D721Med (cell line): ENCODE measurements around the gene LAMA3.

Source experiments
- DNase-seq: peaks from one replicate; pipeline ENCODE4 v3.0.0; 2011; ENCODE audit warnings: low spot score; ENCODE audit not compliant: insufficient read length
- FAIRE-seq: peaks from 2 replicates; lab custom pipeline; 2011; peaks lifted over from hg19 to GRCh38; lab: Jason Lieb, UNC
- TF ChIP-seq, protein P1 (sequence below): IDR thresholded peaks from 2 replicates; pipeline ENCODE4 v1.5.1; 2012; ENCODE audit warnings: mild to moderate bottlenecking, control low read depth; ENCODE audit not compliant: insufficient read depth; ENCODE audit errors: missing control alignments

The LAMA3 gene

DNA sequence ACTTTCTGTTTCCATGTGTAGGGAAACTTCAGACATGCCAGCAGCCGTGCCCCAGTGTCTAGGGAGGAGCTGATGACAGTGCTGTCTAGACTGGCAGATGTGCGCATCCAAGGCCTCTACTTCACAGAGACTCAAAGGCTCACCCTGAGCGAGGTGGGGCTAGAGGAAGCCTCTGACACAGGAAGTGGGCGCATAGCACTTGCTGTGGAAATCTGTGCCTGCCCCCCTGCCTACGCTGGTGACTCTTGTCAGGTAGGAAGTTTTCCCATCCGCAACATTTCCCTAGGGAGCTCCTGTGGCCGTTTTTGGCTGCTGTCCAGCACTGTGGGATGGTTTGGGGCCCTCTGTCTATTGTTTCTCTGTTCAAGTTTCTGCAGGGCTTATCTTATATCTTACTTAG lies 182.2 kb downstream of the LAMA3 start:
- TF ChIP-seq, protein P1, sequence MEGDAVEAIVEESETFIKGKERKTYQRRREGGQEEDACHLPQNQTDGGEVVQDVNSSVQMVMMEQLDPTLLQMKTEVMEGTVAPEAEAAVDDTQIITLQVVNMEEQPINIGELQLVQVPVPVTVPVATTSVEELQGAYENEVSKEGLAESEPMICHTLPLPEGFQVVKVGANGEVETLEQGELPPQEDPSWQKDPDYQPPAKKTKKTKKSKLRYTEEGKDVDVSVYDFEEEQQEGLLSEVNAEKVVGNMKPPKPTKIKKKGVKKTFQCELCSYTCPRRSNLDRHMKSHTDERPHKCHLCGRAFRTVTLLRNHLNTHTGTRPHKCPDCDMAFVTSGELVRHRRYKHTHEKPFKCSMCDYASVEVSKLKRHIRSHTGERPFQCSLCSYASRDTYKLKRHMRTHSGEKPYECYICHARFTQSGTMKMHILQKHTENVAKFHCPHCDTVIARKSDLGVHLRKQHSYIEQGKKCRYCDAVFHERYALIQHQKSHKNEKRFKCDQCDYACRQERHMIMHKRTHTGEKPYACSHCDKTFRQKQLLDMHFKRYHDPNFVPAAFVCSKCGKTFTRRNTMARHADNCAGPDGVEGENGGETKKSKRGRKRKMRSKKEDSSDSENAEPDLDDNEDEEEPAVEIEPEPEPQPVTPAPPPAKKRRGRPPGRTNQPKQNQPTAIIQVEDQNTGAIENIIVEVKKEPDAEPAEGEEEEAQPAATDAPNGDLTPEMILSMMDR = no peak
- FAIRE-seq (no peak), DNase-seq (no peak)

DNA sequence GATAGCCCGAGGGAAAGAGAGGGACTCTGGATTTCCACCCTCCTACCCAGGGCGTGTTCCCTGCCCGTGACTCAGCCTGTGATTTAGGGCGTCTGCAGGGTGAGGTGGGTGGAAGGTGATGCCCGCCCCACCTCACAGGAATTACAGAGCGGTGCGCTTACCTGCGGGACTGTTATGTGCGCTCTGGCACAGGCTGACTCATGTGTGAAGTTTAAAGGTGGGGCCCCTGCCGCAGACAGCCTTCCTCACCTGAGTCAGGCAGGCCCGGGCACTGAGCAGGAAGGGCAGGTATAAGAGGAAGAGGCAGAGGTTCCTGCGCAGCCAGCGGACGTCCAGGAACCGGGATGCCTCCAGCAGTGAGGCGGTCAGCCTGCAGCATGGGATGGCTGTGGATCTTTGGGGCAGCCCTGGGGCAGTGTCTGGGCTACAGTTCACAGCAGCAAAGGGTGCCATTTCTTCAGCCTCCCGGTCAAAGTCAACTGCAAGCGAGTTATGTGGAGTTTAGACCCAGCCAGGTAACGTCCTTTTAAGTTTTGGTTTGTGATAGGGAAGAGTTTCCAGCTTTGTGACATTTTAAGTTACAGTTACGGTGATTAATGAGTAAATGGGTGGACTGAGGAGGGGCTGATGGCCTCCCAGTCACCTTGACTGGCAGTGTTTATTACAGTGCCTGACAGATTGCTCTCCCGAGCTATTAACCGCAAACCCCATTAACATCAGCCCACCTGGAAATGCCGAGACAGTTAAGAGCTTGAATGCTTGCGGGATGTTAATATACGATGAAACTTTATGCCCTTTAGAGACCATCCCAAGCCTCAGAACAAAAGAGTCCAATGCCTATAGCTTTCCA lies 183.7 kb downstream of the LAMA3 start:
- no peak for DNase-seq
- FAIRE-seq = no peak
- TF ChIP-seq, protein P1 = no peak

DNA sequence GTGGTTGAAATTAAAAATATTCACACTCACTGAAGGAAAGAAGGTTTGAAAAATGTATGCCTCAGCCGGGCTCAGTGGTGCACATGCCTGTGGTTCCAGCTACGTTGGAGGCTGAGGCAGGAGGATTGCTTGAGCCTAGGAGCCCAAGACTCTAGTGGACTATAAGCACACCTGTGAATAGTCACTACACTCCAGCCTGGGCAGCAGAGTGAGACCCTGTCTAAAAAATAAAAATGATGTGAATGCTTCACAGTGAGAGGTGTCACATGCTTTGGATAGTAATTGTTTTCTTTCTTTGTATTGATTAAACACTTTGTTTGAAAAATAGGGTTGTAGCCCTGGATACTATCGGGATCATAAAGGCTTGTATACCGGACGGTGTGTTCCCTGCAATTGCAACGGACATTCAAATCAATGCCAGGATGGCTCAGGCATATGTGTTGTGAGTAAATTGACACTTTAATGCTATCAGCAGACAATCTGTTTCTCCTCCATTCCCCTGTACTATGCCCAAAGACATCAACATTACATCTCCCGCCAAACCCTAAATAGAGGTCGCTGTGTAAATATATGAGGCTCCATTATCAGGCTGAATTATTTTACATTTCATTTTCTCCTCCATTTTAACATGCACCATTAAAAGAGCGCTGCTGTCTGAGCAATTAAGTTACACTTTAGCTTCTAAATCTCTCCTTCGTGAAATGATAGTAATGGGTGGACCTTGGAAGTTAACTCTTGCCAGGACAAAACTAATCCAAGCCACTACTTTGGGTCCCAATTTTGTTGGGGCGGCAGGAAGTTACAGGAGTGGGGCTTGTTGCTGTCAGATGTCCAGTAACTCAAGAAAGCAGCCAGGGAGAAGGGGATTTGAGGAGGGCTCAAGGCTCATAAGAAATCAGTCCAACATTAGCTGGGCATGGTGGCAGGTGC lies 187.0 kb downstream of the LAMA3 start:
- FAIRE-seq = no peak
- TF ChIP-seq, protein P1 = no peak
- no peak for DNase-seq

DNA sequence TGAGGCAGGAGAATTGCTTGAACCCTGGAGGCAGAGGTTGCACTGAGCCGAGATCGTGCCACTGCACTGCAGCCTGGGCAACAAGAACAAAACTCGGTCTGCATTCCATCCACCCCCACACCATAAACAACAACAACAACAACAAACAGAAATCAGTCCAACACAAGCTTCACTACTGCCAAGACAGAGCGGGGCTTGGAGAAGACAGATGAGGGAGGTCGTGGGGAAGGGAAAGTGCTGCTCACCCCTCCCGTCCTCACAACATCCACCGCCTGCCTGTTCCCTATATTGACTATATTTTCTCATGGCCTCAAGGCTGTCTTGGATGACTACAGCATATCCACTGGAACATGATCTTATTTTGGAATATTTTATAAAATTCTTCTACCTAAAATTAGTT lies 187.7 kb downstream of the LAMA3 start:
- TF ChIP-seq, protein P1 = no peak
- FAIRE-seq (no peak), DNase-seq (no peak)

DNA sequence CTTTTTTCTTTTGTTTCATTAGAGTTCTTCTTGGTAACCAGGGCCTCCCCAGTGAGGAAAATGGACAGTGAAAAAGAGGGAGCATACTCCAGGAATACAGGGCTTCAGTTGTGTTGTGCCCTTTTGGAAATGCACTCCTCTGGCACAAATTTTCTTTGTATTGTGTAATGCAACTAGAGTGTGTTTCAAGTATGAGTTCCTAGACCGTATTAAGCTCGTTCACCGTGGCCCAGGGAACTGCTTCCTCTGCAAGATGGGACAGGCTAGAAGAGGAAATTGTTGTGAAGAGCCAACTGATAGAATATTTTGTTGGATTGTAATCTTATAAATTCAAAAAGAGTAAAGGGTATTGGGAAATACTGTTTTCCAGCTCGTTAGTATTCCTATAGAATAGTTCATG lies 188.1 kb downstream of the LAMA3 start:
- FAIRE-seq = peak; percentile 11
- TF ChIP-seq, protein P1 = no peak
- no peak for DNase-seq

DNA sequence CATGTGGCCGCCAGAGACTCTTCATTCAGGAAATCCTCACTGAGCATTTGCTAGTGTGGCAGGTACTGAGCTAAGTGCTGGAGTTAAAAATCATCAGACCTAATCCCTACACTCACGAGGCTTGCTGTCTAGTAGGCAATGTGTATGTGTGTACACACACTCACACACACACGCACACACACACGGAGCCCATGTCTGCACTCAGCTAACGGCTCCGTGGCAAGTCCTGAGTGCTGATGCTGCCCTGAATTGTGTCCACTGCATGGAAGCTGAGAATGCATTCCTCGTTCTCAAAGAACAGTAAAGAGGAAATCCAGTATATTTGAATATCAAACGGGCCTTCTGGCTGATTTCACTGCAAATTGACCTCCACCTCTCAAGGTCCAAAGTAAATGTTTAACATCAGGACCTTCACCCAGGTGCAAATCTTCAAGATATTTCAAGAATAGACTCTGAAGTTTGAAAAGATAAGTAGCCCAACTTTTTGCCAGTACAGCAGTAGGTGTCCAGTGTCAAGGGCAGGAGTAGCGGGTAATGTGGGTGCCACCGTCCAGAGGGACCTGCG lies 189.2 kb downstream of the LAMA3 start:
- TF ChIP-seq, protein P1 = no peak
- no peak for DNase-seq
- FAIRE-seq = no peak
